Omental fat pad (tissue), 4 donors: ENCODE measurements around the gene SLC1A2. TPM values are rescaled to one million over a fixed set of nuclear protein-coding genes. Genes with fewer than 3 reads are reported as not detected.

Experiments
- ATAC-seq: fragments of 150-250 bp; one replicate; pipeline ENCODE4 v1.9.1; 2016; ENCODE audit warnings: mild to moderate bottlenecking, moderate library complexity; ENCODE audit not compliant: low FRiP score
- DNase-seq: peaks from one replicate; pipeline ENCODE4 v3.0.0-alpha.2; 2019; ENCODE audit warnings: low spot score
- CTCF ChIP-seq, 3 donors: fragments of 450-650 bp; IDR thresholded peaks; one replicate each; pipeline ENCODE4 v1.5.1; 2016 to 2017; ENCODE audit warnings: antibody characterized with exemption in 3 of 3, mild to moderate bottlenecking in 3 of 3, moderate library complexity in 2 of 3
- total RNA-seq, 4 donors: library from RNA; depleted of rRNA; stranded (reverse); fragments of >200 nt; gene quantifications; one replicate each; pipeline ENCODE4 v1.1.0, GENCODE V29; 2016

Gene SLC1A2
- total RNA-seq, 4 donors from 2014 or later = 0.96 to 5.0 (median 2.8) TPM

DNA sequence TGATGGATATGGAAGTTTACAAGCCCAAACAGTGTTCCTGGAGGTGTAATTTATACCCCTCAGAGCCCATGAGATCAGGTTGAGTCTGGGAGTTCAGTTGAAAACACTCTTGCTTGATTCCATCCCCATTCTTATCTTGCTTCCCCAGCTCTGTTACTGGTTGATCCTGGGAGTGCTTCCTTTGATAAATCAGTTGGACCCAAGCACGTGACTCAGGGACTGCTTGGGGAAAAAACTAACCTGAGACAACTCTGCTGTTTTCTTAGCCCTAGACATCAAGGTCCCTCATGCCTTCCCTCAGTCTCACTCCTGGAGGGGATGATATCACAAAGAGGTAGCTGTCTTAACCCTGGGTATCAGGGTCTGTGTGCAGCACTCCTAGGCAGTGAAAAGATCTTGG, 35.0 kb upstream of the SLC1A2 start:
- no peak for DNase-seq
- no peak for ATAC-seq
- TF ChIP-seq CTCF (IDR thresholded peaks at IDR 0.05) = no peak

DNA sequence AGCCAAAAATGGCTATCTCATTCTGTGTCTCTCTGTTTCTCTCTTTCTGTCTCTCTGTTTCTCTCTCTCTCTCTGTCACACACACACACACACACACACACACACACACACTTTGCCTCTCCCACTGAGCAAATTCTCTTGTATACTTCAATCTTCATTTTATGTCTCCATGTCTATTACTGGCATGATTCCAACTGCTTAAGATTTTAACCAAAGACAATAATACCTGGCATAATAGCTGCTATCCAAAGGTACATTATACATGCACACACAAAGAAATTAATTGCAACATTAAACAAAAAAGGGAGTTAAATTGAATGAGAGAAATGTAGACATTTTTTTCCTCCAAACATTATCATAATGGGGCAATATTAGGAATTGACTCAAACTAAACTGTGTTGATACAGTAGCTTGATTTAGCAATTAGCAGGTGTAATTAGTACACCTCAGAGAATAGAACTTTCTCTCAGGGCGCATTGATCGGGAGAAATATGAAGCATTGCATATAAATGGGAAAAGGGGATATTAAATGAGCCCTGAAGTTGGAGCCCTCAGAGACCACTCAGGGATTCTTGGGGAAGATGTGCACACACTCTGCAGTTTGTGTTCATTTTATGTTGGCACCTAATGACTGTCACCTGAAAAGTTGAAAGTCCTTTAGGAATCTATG, 17.4 kb upstream of the SLC1A2 start:
- DNase-seq (no peak), ATAC-seq (no peak)
- no peak for TF ChIP-seq CTCF (IDR thresholded peaks at IDR 0.05)

DNA sequence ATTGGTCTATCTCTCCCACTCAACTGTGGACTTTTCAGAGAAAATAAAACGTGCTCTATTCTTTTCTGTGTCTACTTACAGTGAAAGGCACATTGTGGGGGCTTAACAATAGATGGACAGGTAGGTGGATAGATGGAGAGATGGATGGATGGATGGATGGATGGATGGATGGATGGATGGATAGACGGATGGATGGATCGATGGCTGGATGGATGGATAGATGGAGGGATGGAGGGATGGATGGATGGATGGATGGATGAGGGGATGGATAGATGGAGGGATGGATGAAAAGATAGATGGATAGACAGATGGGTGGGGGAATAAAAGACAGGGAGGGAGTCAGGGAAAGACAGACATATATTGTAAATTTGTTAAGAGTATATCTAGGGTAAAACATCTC, 14.2 kb upstream of the SLC1A2 start:
- TF ChIP-seq CTCF (IDR thresholded peaks at IDR 0.05) = no peak
- ATAC-seq (no peak), DNase-seq (no peak)

DNA sequence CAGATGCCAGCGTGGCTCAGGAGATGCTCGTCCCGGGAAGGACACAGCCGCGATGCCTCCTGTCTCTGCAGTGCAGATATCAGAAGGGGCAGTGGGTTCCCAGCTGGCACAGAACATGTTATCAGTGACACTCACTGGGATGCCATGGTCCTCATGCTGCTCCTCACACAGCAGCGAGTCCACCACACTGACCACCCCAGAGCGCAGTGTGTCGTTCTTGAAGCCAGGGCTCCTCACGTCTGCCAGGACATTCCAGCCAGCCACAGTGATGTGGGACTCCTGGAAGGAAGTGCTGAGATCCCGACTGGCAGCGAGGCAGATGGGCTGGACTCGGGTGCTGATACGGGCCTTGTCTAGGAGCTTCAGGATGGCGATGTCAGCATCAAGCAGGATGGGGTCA, 13.1 kb upstream of the SLC1A2 start:
- no peak for TF ChIP-seq CTCF (IDR thresholded peaks at IDR 0.05)
- DNase-seq (no peak), ATAC-seq (no peak)

- DNase-seq (no peak), ATAC-seq (no peak)
- TF ChIP-seq CTCF (IDR thresholded peaks at IDR 0.05) = no peak
These were observed 7.7 kb upstream of the SLC1A2 start for GRCh38 chr11:35427071-35427470.

- ATAC-seq = no peak
- TF ChIP-seq CTCF (IDR thresholded peaks at IDR 0.05) = no peak
- no peak for DNase-seq
These were observed 7.0 kb upstream of the SLC1A2 start for GRCh38 chr11:35426351-35426750.

- ATAC-seq (no peak), DNase-seq (no peak)
- TF ChIP-seq CTCF (IDR thresholded peaks at IDR 0.05) = no peak
These were observed 6.3 kb upstream of the SLC1A2 start for GRCh38 chr11:35425603-35426212.
